UCSD-AML1 (cell line): Measurements from ENCODE around the gene PPP1R13B.
A peak's percentile ranks its signal among the peaks of the same experiment; 100 is the strongest.
"Not testable (repeated sequence)": the region's sequence is repeated elsewhere in the genome, so short reads cannot be mapped to it uniquely, and the experiment has no call there.

Experiments used
- DNase-seq: peaks from one replicate; lab custom pipeline; 2025; ENCODE audit not compliant: unreplicated experiment; lab: John Stamatoyannopoulos, UW

PPP1R13B gene, protein sequence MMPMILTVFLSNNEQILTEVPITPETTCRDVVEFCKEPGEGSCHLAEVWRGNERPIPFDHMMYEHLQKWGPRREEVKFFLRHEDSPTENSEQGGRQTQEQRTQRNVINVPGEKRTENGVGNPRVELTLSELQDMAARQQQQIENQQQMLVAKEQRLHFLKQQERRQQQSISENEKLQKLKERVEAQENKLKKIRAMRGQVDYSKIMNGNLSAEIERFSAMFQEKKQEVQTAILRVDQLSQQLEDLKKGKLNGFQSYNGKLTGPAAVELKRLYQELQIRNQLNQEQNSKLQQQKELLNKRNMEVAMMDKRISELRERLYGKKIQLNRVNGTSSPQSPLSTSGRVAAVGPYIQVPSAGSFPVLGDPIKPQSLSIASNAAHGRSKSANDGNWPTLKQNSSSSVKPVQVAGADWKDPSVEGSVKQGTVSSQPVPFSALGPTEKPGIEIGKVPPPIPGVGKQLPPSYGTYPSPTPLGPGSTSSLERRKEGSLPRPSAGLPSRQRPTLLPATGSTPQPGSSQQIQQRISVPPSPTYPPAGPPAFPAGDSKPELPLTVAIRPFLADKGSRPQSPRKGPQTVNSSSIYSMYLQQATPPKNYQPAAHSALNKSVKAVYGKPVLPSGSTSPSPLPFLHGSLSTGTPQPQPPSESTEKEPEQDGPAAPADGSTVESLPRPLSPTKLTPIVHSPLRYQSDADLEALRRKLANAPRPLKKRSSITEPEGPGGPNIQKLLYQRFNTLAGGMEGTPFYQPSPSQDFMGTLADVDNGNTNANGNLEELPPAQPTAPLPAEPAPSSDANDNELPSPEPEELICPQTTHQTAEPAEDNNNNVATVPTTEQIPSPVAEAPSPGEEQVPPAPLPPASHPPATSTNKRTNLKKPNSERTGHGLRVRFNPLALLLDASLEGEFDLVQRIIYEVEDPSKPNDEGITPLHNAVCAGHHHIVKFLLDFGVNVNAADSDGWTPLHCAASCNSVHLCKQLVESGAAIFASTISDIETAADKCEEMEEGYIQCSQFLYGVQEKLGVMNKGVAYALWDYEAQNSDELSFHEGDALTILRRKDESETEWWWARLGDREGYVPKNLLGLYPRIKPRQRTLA

GRCh38 chr14:103847451-103848174 is at the start of gene PPP1R13B:
Gene PPP1R13B (minus strand): TSS chr14:103847575. CDS start chr14:103847307, 268 bp downstream.
- peak; percentile 94 for DNase-seq

DNA sequence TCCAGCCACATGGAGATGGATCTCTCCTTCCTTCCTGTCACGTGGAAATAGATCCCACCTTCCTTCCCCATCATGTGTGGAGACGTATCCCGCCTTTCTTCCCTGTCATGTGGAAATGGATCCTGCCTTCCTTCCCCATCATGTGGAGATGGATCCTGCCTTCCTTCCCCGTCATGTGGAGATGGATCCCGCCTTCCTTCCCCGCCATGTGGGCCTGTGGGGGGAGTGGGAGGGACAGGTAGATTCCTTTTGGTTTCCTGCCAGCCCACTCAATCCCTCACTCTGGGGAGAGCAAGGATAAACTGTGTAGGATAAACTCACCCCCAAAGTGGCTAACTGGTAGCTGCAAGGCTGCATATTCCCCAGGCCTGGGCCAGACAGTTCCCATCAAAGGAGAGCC is 49.2 kb upstream of the PPP1R13B start:
- DNase-seq: no peak

DNA sequence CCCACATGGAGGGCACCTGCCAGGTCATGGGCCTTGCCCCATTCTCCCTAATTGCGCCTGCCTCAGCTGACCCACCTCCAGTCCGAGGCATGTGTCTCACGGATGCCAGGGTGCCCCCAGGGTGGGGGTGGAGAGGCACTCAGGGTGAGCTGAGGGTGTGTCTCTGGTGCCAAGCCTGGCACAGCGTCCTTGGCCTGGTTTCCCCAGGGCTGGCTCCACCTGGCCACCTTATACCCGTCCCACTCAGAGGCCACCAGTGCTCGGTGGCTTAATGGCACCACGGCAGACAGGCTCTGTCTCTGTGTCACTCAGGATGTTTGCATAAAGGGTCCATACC is 47.3 kb upstream of the PPP1R13B start:
- no peak for DNase-seq

DNA sequence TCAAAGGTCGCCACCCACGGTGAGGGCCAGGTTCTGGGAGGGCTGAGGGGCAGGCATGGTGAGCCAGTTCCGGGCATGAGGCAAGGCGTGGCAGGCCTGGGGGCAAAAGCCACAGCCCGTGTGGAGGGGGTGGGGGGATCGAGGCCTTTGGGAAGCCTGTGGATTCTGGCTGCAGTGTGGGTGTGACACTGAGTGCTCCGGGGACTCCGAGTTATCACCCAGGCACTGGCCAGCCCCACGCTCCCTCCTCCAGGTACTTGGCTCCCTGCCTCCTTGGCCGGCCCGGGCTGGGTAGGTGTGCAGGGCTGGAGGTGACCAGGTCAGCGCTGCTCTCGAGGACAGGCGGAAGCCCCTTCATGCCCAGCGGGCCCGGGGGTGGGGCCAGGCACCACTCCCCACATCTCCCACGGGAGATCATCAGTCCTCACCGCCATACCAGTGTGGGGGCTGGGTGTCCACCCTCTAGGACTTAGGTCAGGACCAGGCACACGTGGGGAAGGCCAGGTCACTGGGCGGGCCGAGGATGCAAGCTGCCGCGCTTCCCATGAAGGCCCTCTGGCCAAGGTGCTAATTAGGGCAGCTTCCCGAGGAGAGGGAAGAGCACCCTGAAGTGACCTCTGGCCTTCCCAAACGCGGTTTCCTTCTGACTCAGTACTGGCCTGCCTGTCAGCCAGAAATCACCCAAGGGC is 46.8 kb upstream of the PPP1R13B start:
- no peak for DNase-seq

- DNase-seq: no peak
Measured at GRCh38 chr14:103892247-103892646, 44.9 kb upstream of the PPP1R13B start.

DNA sequence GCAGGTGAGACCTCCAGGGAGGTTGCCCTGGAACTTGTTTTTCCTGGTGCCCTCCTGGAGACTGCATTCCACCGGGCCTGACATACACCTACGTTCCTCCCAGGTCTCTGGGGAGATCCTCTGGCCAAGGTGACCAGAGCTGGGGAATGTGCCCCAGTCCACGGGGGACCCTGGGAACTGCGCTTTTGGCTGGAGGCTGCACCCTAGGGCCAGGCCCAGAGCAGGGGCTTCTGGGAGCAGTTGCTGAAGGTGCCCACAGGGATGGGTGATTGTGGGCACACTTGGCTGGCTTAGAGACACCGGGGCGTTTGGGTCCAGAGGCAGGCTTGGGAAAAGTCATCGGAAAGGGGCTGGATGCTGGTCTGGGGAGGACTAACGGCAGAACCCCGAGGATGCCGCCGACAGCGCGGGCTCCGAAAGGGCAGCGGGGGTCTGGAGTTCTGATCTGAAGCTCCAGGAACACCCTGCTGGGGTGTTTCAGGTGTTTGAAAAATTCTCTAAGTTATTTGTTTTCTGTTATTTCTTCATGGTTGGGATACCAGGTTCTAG is 44.4 kb upstream of the PPP1R13B start:
- no peak for DNase-seq

- no peak for DNase-seq
Measured at GRCh38 chr14:103890821-103891666, 43.7 kb upstream of the PPP1R13B start.

DNA sequence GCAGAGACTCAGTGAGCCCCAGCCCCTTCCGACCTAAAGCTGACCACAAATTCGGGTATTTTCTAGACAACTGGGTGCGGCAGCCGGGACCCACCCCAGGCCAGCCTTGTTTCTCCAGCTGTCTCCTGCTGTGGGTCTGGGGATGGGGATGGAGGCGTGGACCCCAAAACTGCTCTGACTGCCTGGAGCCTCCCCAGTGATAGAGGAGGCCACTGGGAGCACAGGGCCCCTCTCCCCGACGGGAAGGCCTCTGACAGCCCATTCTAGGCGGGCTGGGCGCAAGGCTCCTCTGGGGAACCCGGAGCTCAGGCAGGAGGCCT is 42.6 kb upstream of the PPP1R13B start:
- no peak for DNase-seq

DNA sequence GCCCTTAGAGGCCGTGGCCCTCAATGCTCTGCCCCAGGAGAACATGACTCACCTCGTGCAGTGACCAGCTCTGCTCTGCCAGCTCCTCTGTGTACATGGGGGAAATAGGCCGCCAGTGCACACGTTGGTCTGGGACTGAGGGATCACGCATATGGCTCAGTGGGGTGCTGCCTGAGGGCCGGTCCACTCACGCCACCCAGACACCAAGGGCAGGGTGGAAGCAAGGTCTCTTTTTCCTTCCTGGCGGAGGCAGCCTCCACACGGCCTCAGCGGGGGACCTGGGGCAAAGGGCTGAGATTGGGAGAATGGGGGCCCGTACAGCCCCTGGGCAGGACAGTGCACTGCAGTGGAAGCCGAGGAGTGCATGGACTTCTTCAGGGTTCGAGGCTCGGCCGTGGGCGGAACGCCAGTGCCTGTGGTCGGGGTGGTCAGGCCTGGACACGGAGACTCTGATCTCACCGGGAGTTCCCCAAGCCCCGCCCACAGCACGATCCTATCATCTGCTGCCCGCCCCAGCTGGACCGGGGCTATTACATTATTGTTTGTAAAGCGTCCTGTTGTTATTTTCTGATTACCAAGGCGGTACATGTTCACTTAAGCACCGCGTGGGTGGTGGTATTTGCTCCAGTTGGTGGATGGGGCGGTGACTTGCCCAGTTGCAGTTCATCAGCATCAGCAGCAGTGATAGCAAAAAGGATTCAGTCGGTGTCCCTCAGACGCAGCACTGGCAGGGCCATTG is 42.1 kb upstream of the PPP1R13B start:
- DNase-seq: no peak

- DNase-seq: not testable (repeated sequence)
Measured at GRCh38 chr14:103889002-103889312, 41.6 kb upstream of the PPP1R13B start.

DNA sequence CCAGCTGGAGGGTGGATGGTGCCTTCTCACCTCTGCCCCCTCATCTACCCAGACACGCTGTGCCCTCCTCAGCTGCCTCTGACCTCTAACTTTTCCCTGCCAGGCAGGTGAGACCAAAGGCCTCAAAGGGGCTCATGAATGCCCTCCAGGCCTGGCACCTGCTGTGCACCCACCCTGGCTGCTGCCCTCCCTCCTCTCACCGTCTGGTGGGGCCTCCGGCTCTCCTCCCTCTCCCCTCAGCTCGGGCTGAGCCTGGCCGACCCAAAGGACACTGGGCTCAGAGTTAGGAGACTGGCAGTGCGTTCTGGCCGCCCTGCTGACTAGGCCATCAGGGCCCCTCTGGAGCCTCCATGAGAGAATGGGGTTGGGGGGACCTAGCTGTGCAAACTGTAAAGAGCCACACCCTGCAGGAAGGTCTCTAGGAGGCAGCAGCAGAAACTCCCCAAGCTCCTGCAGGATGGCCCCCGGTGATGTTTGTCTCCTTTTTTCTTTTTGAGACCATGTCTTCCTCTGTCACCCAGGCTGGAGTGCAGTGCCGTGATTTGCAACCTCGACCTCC is 40.3 kb upstream of the PPP1R13B start:
- DNase-seq: no peak

- no peak for DNase-seq
Measured at GRCh38 chr14:103887170-103887501, 39.8 kb upstream of the PPP1R13B start.

- no peak for DNase-seq
Measured at GRCh38 chr14:103886304-103887169, 39.2 kb upstream of the PPP1R13B start.

GRCh38 chr14:103885509-103885932 is 38.1 kb upstream of the PPP1R13B start:
- DNase-seq: no peak

- DNase-seq: no peak
Measured at GRCh38 chr14:103884854-103885253, 37.5 kb upstream of the PPP1R13B start.

DNA sequence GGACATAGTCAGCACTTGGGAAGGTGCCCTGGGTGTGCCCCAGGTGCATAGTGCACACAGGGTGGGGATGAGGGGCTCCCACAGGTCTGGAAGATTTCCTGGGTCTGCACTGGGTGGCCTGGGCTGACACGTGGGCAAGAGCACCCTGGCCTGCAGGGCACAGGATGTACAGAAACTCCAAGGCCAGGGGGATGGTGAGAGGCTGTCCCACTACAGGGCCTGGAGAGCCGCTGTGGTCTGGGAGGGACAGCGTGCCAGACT is 35.8 kb upstream of the PPP1R13B start:
- no peak for DNase-seq

DNA sequence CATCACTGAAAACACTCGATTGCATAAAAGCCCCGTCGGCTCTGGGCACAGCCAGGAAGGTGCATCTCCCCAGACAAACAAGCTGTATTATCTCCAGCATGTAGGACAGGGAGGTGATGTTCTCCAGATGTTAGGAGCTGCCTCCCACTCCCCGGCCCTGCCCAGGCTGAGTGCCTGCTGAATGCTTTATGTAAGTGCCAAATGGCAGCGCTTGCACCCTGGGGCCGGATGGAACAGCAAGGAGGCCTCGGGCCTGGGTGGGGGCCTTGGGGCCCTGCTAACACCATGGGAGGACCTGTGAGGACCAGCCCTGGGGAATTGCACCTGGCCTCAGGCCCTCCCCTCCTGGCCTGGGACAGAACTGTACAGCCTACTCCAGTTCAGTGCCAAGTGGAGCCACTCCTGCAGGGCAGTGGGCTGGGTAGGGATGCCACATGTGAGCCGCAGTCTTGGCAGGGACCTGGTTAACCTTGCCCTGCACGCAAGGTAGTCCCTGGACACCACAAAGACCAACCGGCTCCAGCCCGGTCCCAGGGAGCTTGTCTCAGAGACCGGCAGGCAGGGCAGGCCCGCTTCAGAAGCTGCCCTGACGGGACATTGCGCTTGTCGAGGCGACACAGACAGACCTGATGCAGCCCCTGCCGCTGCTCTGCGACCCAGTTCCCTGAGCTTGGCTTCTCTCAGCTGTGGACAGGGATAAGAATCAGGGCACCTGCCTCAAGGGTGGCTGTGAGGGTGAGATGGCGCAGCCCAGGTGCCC is 35.3 kb upstream of the PPP1R13B start:
- no peak for DNase-seq
